HL-60 (cell line): ENCODE data around the gene GNS.

Source experiments
- POLR2AphosphoS5 ChIP-seq: IDR thresholded peaks from 2 replicates; pipeline ENCODE4 v1.6.1; 2012; ENCODE audit warnings: low read depth
- TF ChIP-seq, protein P1 (sequence below): IDR thresholded peaks from one replicate; pipeline ENCODE4 v1.5.1; 2011; ENCODE audit warnings: low read length, control low read depth, inconsistent platforms; ENCODE audit not compliant: insufficient read depth

GRCh38 chr12:64699504-64700115 lies 59.6 kb downstream of the GNS start:
- peak; percentile 22; the same call in 1 of the 2 replicates for TF ChIP-seq POLR2AphosphoS5
- TF ChIP-seq, protein P1, sequence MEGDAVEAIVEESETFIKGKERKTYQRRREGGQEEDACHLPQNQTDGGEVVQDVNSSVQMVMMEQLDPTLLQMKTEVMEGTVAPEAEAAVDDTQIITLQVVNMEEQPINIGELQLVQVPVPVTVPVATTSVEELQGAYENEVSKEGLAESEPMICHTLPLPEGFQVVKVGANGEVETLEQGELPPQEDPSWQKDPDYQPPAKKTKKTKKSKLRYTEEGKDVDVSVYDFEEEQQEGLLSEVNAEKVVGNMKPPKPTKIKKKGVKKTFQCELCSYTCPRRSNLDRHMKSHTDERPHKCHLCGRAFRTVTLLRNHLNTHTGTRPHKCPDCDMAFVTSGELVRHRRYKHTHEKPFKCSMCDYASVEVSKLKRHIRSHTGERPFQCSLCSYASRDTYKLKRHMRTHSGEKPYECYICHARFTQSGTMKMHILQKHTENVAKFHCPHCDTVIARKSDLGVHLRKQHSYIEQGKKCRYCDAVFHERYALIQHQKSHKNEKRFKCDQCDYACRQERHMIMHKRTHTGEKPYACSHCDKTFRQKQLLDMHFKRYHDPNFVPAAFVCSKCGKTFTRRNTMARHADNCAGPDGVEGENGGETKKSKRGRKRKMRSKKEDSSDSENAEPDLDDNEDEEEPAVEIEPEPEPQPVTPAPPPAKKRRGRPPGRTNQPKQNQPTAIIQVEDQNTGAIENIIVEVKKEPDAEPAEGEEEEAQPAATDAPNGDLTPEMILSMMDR: no peak
